Spleen (tissue), 7 donors: Measurements from ENCODE around the gene ABLIM3.

Source experiments
- POLR2A ChIP-seq, 3 donors: fragments of 450-650 bp; IDR thresholded peaks; one replicate each; pipeline ENCODE4 v1.5.1; 2017; ENCODE audit warnings: antibody characterized with exemption in 3 of 3, mild to moderate bottlenecking in 1 of 3
- TF ChIP-seq, protein P1 (sequence below), 11 experiments: fragments of 200-600 bp in 7 of 11; fragments of 450-650 bp in 4 of 11; sonication (generic) in 4 of 11; IDR thresholded peaks in 8 of 11; conservative IDR thresholded peaks in 3 of 11; 1 replicate in 7 of 11; 2 replicates in 4 of 11; pipeline versions ENCODE4 v1.4.0 to v1.8.0; 2016 to 2021; ENCODE audit warnings: antibody characterized with exemption in 11 of 11, inconsistent platforms in 4 of 11, mild to moderate bottlenecking in 1 of 11
- donor health status: DM: no; HTN: no; CAD: no; lungs with moderate emphysema.
- donor health status: DM: no; HTN: no; CAD: no.
- donor health status: DM: no; HTN: no; CAD: no.

DNA sequence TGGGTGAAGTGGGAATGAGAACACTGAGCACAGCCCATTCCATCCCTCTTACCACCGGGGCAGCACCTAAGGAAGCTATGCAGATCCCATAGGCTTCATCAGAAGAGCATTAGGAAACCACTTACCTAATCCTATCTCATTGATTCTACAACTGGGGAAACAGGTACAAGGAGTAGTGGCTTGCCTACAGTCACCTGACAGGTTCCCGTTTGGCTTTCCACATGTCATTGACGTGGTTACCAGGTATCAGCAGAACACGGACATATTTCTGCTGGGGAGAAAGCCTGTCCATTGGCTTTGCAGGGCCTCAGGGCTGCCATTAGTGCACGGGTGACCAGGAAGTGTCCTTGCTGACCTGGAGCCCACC, 141.7 kb downstream of the ABLIM3 start:
- TF ChIP-seq, protein P1, sequence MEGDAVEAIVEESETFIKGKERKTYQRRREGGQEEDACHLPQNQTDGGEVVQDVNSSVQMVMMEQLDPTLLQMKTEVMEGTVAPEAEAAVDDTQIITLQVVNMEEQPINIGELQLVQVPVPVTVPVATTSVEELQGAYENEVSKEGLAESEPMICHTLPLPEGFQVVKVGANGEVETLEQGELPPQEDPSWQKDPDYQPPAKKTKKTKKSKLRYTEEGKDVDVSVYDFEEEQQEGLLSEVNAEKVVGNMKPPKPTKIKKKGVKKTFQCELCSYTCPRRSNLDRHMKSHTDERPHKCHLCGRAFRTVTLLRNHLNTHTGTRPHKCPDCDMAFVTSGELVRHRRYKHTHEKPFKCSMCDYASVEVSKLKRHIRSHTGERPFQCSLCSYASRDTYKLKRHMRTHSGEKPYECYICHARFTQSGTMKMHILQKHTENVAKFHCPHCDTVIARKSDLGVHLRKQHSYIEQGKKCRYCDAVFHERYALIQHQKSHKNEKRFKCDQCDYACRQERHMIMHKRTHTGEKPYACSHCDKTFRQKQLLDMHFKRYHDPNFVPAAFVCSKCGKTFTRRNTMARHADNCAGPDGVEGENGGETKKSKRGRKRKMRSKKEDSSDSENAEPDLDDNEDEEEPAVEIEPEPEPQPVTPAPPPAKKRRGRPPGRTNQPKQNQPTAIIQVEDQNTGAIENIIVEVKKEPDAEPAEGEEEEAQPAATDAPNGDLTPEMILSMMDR (IDR thresholded peaks at IDR 0.05 in 8 of 11, conservative IDR thresholded peaks at IDR 0.05 in 3 of 11) = no peak
- TF ChIP-seq POLR2A (IDR thresholded peaks at IDR 0.05) = no peak
